Activated naive CD8-positive, alpha-beta T cell treated with anti-CD3 and anti-CD28 coated beads, Interleukin-2, amount 10 ng/mL, durations not matched to agents 7 days and 5 days (primary cell): ENCODE measurements around the gene MUC13. TPM values are rescaled to one million over a fixed set of nuclear protein-coding genes. Genes with fewer than 3 reads are reported as not detected.

Source experiments
- ATAC-seq: fragments of 150-1000 bp; cut with Tn5 transposase; one replicate; pipeline ENCODE4 v1.10.0; 2021; ENCODE audit warnings: low read depth, moderate library complexity
- POLR2A ChIA-PET: fragments of 350-600 bp; sonication (Branson Sonifier 250); formaldehyde crosslinking; loops from one replicate; lab custom pipeline; 2021; ENCODE audit warnings: antibody characterized with exemption; lab: Charles Lee
- DNase-seq: peaks from one replicate; pipeline ENCODE4 v3.0.0; 2021
- H3K27ac Mint-ChIP-seq: one replicate; pipeline ENCODE4 v1.8.0; 2022; ENCODE audit warnings: mild to moderate bottlenecking, mixed read lengths
- H3K27me3 Mint-ChIP-seq: one replicate; pipeline ENCODE4 v1.8.0; 2022; ENCODE audit warnings: mild to moderate bottlenecking, moderate library complexity, mixed read lengths
- H3K36me3 Mint-ChIP-seq: one replicate; pipeline ENCODE4 v1.8.0; 2021; ENCODE audit warnings: mild to moderate bottlenecking, mixed read lengths
- H3K4me1 Mint-ChIP-seq: one replicate; pipeline ENCODE4 v1.8.0; 2021; ENCODE audit warnings: mixed read lengths
- H3K4me3 Mint-ChIP-seq: one replicate; pipeline ENCODE4 v1.8.0; 2022; ENCODE audit warnings: mild to moderate bottlenecking, moderate library complexity, mixed read lengths
- H3K9me3 Mint-ChIP-seq: one replicate; pipeline ENCODE4 v1.8.0; 2021; ENCODE audit warnings: mixed read lengths
- total RNA-seq, 2 experiments: library from RNA; stranded (reverse); gene quantifications; one replicate each; pipeline ENCODE4 v1.2.3, GENCODE V29; 2021

MUC13 gene, protein sequence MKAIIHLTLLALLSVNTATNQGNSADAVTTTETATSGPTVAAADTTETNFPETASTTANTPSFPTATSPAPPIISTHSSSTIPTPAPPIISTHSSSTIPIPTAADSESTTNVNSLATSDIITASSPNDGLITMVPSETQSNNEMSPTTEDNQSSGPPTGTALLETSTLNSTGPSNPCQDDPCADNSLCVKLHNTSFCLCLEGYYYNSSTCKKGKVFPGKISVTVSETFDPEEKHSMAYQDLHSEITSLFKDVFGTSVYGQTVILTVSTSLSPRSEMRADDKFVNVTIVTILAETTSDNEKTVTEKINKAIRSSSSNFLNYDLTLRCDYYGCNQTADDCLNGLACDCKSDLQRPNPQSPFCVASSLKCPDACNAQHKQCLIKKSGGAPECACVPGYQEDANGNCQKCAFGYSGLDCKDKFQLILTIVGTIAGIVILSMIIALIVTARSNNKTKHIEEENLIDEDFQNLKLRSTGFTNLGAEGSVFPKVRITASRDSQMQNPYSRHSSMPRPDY
- total RNA-seq, result not detected

DNA sequence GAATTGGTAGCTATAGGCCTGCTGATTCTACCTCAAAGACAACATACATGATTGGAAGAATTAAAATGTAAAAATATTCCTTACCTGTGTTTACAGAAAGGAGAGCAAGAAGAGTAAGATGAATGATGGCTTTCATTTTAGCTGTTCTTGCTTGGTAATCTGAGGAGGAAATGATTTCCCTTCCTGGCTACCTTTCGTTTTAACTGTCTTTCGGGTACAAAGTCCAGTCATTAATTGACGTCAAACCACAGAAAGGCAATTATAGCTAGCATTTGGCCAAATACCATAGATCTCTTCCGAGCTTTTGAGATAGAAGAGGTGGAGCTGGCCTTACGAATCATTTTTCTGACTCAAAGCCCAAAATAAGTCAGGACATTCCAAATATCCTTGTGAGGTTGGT lies at the start of gene MUC13:
MUC13 (minus strand) TSS at position 175 of the 400 bp plus-strand sequence; CDS start at position 136, 39 bp downstream.
- no peak for DNase-seq
- peaks cover 57% of the 10 kb centered on the region for H3K27me3 Mint-ChIP-seq
- no peak within 1 kb of the TSS for H3K4me3 Mint-ChIP-seq
- POLR2A ChIA-PET, result no interaction called here
- H3K36me3 Mint-ChIP-seq, result no peaks in the 10 kb centered on the region
- no peak for ATAC-seq
- peaks cover 2% of the 10 kb centered on the region for H3K4me1 Mint-ChIP-seq
- no peak within 1 kb of the TSS for H3K27ac Mint-ChIP-seq
- H3K9me3 Mint-ChIP-seq, result no peaks in the 10 kb centered on the region

DNA sequence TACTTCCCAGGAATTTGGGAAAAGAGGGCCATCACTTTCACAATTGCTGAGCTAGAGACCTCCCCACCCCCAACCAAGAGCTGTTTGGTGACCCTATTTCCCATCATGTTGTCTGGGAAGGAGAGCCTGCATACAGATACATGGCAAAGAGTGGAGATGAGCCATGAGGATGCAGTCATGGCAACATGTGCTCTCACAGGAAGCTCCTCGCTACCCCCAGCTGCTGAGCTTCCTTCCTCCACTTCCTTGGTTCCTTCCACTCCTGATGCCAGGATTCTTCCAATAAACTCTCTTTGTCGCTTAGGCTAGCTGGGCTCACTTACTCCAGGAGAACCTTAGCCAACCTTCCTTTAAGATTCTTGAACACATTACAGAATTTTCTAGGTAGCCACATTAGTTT lies 48.3 kb upstream of the MUC13 start:
- POLR2A ChIA-PET, result no interaction called here
- Mint-ChIP-seq H3K9me3 (no peaks in the 10 kb centered on the region), H3K27me3 (no peaks in the 10 kb centered on the region), H3K4me1 (peaks cover 3% of the 10 kb centered on the region), H3K4me3 (no peak overlapping the region), H3K36me3 (peaks cover 30% of the 10 kb centered on the region), H3K27ac (no peak overlapping the region)
- ATAC-seq (no peak), DNase-seq (no peak)

DNA sequence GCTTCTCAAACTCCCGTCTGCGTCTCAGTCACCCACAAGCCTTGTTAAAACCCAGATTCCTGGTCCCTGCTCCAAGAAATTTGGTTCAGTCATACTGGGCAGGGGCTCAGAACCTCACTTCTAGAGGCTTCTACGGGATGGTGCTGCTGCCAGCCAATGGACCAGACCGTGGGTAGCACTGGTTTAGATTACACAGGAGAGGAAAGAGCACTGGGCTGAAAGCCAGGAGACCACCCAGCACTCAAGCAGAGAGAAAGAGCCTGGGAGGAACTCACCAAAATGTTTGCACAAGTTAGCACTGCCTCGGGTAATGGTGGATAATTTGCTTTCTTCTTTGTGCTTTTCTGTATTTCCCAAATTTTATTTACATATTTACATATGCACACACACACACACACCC lies 46.9 kb upstream of the MUC13 start:
- H3K27ac Mint-ChIP-seq, result no peak overlapping the region

DNA sequence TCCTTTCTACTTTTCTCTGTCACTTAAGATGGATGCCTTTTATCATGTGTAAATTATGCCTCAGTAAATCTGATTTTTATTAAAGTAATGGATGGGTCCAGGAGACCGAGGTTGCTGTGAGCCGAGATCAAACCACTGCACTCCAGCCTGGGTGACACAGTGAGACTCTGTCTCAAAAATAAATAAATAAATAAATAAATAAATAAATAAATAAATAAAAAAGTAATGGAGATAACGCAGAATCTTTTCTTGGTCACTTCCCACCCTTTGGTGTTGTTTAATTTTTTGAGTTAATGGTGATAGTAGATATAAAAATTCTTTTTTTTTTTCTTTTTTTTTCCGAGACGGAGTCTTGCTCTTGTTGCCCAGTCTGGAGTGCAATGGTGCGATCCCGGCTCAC lies 44.1 kb upstream of the MUC13 start:
- DNase-seq (no peak), ATAC-seq (no peak)
- Mint-ChIP-seq H3K4me3 (no peak overlapping the region), H3K27ac (no peak overlapping the region), H3K36me3 (peaks cover 59% of the 10 kb centered on the region), H3K4me1 (peaks cover 18% of the 10 kb centered on the region), H3K9me3 (no peaks in the 10 kb centered on the region), H3K27me3 (no peaks in the 10 kb centered on the region)
- POLR2A ChIA-PET, result no interaction called here

More for the DNA sequence above, 46.9 kb upstream of the MUC13 start:
- H3K9me3 Mint-ChIP-seq, result no peaks in the 10 kb centered on the region
- no peaks in the 10 kb centered on the region for H3K27me3 Mint-ChIP-seq
- DNase-seq (no peak), ATAC-seq (no peak)
- H3K4me3 Mint-ChIP-seq, result no peak overlapping the region
- POLR2A ChIA-PET, result no interaction called here
- peaks cover 44% of the 10 kb centered on the region for H3K36me3 Mint-ChIP-seq
- peaks cover 3% of the 10 kb centered on the region for H3K4me1 Mint-ChIP-seq

DNA sequence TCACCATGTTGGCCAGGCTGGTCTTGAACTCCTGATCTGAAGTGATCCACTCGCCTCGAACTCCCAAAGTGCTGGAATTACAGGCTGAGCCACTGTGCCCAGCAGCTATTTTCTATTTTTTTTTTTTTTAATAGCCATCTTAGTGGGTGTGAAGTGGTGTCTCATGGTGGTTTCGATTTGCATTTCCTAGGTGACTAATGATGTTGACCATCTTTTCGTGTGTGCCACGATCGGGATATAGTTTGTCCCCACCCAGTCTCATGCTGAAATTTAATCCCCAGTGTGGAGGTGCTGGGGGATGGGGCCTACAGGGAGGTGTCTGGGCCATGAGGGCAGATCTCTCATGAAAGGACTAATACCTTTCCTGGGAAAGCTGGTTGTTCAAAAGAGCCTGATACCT lies 41.8 kb upstream of the MUC13 start:
- ATAC-seq, result no peak
- H3K9me3 Mint-ChIP-seq, result no peaks in the 10 kb centered on the region

DNA sequence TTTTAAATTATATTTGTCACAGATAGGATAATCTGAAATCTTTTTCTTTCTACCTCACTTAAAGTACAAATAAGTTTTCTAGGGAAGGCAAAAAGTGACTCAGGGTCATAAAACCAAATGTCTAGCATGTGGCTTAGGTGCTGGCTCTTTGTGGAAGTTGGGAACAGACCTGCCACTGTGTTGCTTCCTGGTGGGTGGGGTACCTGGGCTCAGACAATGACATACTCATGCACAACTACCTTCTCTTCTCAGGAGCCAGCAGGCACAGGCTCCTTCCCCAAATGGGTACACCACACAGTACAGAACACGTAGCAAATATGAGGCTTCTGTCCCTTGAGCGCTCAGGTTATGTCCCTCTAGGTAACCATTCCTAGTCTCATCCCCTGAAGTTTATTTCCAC lies 40.1 kb upstream of the MUC13 start:
- DNase-seq, result no peak
- Mint-ChIP-seq H3K36me3 (peaks cover 68% of the 10 kb centered on the region), H3K9me3 (no peaks in the 10 kb centered on the region), H3K4me3 (no peak overlapping the region), H3K27me3 (no peaks in the 10 kb centered on the region), H3K4me1 (peaks cover 23% of the 10 kb centered on the region), H3K27ac (no peak overlapping the region)
- ATAC-seq, result no peak
- POLR2A ChIA-PET, result no interaction called here

More for the DNA sequence above, 41.8 kb upstream of the MUC13 start:
- POLR2A ChIA-PET, result no interaction called here
- Mint-ChIP-seq H3K4me1 (peaks cover 20% of the 10 kb centered on the region), H3K27me3 (no peaks in the 10 kb centered on the region), H3K36me3 (peaks cover 62% of the 10 kb centered on the region), H3K27ac (no peak overlapping the region), H3K4me3 (no peak overlapping the region)
- DNase-seq, result no peak

DNA sequence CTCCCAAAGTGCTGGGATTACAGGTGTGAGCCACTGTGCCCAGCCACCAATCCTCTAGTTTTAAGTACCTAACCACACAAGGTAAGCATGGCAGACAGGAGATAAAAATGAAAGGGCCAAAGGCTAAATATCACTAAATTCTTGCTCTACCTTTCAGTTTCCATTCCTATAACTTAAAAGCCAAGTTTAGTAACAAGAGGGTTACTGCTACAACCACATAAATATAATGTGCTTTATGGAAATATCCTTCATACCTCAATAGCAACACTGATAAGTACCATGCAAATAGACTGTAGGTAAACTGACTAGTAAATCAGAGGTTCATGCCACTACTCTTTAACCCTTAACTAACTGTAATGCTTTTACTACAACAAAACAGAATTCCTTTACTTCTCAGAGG lies 38.7 kb upstream of the MUC13 start:
- POLR2A ChIA-PET, result no interaction called here
- H3K4me3 Mint-ChIP-seq, result no peak overlapping the region
- H3K4me1 Mint-ChIP-seq, result peaks cover 26% of the 10 kb centered on the region
- ATAC-seq (no peak), DNase-seq (no peak)
- H3K36me3 Mint-ChIP-seq, result peaks cover 68% of the 10 kb centered on the region
- no peaks in the 10 kb centered on the region for H3K27me3 Mint-ChIP-seq
- no peak overlapping the region for H3K27ac Mint-ChIP-seq
- H3K9me3 Mint-ChIP-seq, result no peaks in the 10 kb centered on the region

DNA sequence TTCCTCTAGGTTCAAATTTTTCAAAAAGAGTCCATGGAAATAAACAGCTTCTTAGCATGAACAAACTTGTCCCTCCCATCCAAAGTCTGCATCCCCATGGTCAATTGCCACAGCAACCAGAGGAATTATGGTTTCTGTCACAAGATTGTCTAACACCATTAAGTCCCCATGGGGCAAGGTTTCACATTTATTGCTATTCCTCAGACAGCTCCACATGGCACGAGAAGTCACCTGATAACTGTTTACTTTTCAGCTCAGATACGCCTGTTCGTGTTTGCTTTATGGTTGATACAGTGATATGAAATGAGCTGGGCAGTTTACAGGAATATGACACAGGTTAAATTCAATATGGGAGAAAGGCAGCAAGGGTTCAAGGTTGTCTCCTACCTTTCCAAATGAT lies 37.9 kb upstream of the MUC13 start:
- peaks cover 28% of the 10 kb centered on the region for H3K4me1 Mint-ChIP-seq
- H3K27me3 Mint-ChIP-seq, result no peaks in the 10 kb centered on the region
- H3K4me3 Mint-ChIP-seq, result no peak overlapping the region
- DNase-seq, result no peak
- H3K9me3 Mint-ChIP-seq, result no peaks in the 10 kb centered on the region
- no peak for ATAC-seq
- POLR2A ChIA-PET, result no interaction called here
- no peak overlapping the region for H3K27ac Mint-ChIP-seq
- H3K36me3 Mint-ChIP-seq, result peaks cover 63% of the 10 kb centered on the region

DNA sequence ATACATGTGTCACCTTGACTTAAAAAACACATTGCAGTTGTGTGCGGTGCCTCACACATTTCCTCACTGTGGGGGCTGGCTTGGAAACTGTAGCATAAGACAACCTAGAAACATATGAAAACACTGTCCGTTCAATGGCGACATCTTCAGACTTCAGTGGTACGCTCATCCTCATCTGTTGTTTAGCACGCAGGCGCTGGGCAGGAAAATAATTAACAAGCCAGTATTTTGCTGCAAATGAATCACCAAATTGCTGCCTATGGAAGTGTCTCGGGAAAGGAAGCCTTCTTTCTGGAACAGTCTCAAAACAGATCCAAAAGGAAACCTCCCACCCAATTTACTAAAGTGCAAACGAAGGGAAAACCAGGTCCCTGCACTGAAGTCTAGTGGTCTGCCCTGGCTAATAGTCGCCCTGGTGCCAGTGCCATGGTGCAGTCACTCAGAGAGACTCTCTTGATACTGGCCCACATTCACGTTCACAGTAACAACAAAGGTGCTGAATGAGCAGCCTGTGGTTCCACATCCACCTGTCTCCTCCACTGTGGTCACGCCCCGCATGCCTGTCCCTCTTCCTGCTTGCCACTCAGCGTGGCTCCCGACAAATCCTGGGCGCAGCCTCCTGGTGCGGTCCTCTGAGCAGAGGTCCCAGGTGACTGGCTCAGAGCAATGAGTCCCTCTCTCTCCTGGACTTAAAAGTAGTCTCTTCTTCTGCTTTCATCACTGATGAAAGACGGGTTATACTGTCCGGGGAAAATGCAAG lies 35.6 kb upstream of the MUC13 start:
- POLR2A ChIA-PET, result no interaction called here
- Mint-ChIP-seq H3K9me3 (no peaks in the 10 kb centered on the region), H3K36me3 (peaks cover 47% of the 10 kb centered on the region), H3K4me3 (no peak overlapping the region), H3K27ac (no peak overlapping the region), H3K27me3 (no peaks in the 10 kb centered on the region), H3K4me1 (peaks cover 23% of the 10 kb centered on the region)
- DNase-seq (no peak), ATAC-seq (no peak)

DNA sequence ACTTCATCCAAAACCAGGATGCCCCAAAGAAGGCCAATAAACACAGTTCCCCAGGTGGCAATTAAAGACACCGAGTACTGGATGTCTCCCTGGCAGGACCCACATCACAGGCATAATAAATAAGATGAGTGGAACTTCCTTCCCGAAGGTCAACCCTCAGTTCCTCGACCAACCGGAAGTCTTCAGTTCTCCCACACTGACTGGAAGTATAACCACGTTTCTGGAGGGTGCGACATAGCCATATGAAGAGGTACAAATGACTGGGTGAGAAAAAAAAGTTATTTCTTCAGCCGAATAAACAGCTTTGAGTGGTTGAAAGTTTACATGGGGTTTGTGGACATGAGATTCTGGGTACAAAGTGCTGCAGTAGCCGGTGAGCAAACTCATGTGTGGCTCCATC lies 34.6 kb upstream of the MUC13 start:
- Mint-ChIP-seq H3K36me3 (peaks cover 39% of the 10 kb centered on the region), H3K4me1 (peaks cover 17% of the 10 kb centered on the region), H3K27me3 (no peaks in the 10 kb centered on the region), H3K9me3 (no peaks in the 10 kb centered on the region), H3K4me3 (no peak overlapping the region), H3K27ac (no peak overlapping the region)
- POLR2A ChIA-PET, result no interaction called here
- DNase-seq (no peak), ATAC-seq (no peak)

DNA sequence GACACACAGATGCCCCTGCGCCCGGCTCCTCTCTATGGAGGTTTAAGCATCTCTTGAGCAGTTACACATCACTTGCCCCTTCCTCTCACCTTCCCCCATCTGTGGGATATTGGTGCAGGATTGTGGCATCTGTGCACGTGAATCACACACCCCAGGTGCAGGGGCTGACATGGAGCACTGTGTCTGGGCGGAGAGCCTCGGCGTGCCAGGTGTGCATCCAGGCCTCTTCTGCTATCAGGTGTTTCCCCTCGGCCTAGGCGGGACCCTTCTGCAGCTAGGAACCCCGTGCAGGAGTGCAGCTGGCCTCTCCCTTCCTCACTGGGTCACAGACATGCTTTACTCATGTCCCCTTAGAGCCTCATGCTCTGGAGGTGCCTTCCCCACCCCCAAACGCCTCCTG lies 33.4 kb upstream of the MUC13 start:
- POLR2A ChIA-PET, result no interaction called here
- Mint-ChIP-seq H3K36me3 (peaks cover 28% of the 10 kb centered on the region), H3K9me3 (no peaks in the 10 kb centered on the region), H3K4me1 (peaks cover 10% of the 10 kb centered on the region), H3K27ac (no peak overlapping the region), H3K4me3 (no peak overlapping the region), H3K27me3 (no peaks in the 10 kb centered on the region)
- DNase-seq, result no peak
- no peak for ATAC-seq

DNA sequence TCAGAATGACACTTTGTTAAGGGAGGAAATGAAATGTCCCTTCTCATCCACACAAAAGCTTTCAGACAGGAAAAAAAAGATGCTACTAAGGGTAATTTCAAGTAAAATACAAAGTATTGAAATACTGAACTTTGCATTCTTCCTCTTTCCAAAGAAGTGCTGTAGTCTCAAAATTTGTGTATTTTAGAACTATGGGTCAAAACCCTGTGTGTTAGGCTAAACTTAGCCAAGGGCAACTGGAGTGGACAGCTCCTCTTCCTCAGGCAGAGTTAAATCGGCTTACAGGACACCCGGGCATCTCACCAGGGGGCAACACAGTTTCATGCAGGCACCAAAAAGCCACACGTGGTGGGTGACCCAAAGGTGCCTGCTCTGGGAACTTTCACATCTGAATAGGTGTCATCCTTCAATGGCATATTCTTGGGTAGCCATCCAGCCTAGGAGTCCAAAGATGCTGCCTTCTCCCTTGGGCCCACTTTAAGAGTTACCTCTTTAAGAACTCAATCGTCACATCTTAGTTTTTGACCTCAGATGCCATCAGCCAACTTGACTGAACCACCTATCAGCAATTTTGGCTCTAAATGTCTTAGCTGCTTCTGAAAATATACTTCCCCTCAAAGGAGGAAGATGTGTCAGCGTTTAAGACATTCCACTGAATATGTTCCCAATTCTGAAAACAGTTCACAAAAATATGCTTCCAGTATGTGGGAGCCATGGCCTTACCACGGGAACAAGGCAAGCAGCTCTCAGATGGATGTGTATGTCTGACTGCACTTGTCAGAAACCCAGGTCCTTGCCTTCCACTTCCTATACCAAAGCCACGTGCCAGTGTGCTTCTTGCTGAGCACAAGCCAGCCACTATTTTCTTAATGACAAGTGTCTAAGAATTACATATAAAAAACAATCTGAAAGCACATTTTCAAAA lies 32.2 kb upstream of the MUC13 start:
- no peaks in the 10 kb centered on the region for H3K27me3 Mint-ChIP-seq
- no peaks in the 10 kb centered on the region for H3K9me3 Mint-ChIP-seq
- DNase-seq (no peak), ATAC-seq (no peak)
- peaks cover 20% of the 10 kb centered on the region for H3K36me3 Mint-ChIP-seq
- no peak overlapping the region for H3K27ac Mint-ChIP-seq
- peaks cover 10% of the 10 kb centered on the region for H3K4me1 Mint-ChIP-seq
- POLR2A ChIA-PET, result interaction anchor here (0.7 kb wide), 1 partner anchor 238 kb away, joined by 4 read pairs; no protein-coding TSS in a partner anchor
- H3K4me3 Mint-ChIP-seq, result no peak overlapping the region

DNA sequence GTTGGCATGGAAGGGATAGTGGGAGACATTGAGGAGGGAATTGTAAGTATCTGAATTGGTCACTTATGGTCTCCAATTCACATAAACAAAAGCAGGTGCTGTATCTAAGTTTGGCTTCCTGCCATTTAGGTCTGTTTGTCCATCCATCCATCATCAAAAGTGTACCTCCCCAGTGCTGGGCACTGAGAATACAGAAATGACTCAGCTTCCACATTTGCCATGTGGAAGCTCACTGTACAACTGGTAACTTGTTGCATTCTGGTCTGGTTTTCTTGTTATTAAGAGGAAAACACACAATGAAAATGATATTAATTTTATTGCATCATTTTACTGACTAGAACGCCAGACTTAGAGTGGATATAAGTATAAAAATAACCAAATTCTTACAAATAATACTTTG lies 30.9 kb upstream of the MUC13 start:
- peaks cover 15% of the 10 kb centered on the region for H3K36me3 Mint-ChIP-seq
- H3K4me3 Mint-ChIP-seq, result no peak overlapping the region

More for the DNA sequence above, 30.9 kb upstream of the MUC13 start:
- peaks cover 7% of the 10 kb centered on the region for H3K4me1 Mint-ChIP-seq
- no peak for DNase-seq
- no peak overlapping the region for H3K27ac Mint-ChIP-seq
- H3K9me3 Mint-ChIP-seq, result no peaks in the 10 kb centered on the region
- POLR2A ChIA-PET, result no interaction called here
- no peak for ATAC-seq
- H3K27me3 Mint-ChIP-seq, result no peaks in the 10 kb centered on the region
